ENCODE data around the gene PSRC1.

DNA sequence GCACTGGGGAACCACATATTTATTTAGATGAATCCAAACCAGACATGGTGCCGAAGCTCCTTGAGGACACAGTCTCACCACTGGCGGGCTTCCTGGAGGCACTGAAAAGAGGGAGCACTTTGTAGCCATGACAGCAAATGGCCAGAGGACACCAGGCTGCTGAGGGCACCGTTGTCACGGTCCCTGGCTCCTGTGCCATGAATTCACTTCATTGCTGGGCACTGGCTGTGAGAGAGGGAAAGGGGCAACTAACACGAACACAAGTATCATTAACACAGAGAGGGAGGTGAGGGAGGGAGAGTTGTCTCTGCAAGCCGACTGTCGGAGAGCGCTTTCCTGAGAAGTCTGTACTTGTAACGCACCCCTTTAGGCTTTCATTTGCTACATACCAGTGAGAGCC lies 9.4 kb upstream of the PSRC1 start:
- TF ChIP-seq, protein P1, sequence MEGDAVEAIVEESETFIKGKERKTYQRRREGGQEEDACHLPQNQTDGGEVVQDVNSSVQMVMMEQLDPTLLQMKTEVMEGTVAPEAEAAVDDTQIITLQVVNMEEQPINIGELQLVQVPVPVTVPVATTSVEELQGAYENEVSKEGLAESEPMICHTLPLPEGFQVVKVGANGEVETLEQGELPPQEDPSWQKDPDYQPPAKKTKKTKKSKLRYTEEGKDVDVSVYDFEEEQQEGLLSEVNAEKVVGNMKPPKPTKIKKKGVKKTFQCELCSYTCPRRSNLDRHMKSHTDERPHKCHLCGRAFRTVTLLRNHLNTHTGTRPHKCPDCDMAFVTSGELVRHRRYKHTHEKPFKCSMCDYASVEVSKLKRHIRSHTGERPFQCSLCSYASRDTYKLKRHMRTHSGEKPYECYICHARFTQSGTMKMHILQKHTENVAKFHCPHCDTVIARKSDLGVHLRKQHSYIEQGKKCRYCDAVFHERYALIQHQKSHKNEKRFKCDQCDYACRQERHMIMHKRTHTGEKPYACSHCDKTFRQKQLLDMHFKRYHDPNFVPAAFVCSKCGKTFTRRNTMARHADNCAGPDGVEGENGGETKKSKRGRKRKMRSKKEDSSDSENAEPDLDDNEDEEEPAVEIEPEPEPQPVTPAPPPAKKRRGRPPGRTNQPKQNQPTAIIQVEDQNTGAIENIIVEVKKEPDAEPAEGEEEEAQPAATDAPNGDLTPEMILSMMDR (IDR thresholded peaks at IDR 0.05) = no peak
- TF ChIP-seq EP300 (IDR thresholded peaks at IDR 0.05) (no peak), POLR2AphosphoS5 (IDR thresholded peaks at IDR 0.05) (no peak)

All from sigmoid colon (tissue), 4 donors.